ENCODE data around the gene TBRG4. TPM values are rescaled to one million over a fixed set of nuclear protein-coding genes. Genes with fewer than 3 reads are reported as not detected.

The TBRG4 gene
- total and polyA plus RNA-seq, 3 experiments from 2014 or later: 58.9 to 203 (median 198) TPM

DNA sequence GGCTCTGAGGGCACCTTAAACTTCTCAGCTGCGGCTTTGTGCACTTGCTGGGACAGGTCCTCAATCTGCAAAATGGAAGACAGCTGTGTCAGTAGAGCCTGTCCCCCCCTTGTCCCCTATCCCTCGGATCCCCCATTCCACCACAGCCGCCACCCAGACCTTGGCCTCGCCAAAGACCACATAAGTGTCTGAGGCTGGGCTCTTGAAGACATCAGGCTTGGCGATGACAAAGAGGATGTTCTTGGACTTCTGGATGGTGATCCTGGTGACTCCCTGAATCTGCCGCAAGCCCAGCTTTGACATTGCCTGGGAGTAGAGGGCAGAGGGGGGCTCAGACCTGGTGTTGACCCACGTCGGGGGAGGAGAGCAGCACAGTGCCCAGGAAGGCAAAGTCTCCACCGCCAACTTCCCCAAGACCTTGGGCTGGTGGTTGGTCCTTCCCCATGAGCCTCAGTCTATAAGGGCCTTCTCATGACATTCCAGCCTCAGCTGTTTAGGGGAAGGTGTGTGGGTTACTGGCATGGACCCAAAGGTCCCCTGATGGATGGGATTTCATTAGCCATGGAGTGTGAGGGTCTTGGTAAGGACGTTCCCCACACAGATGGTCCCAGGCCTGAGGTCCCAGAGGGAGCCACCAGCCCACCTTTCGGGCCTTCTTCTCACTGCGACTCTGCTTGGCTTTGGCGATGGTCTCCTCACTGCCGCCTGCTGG, 30.4 kb downstream of the TBRG4 start:
- Mint-ChIP-seq H3K4me1 (peaks cover 0 to 15% (median 2%) of the 10 kb centered on the region in 3 donors), H3K4me3 (no peak overlapping the region), H3K27me3 (no peaks in the 10 kb centered on the region), H3K36me3 (peaks cover 0 to 16% (median 0%) of the 10 kb centered on the region in 3 donors), H3K27ac (peak overlapping the region in 5 of 8 donors; percentile 45 to 90 (median 57)), H3K9me3 (no peaks in the 10 kb centered on the region)
- Histone ChIP-seq H3K27ac (ENCODE audit: low read depth, low read length) (no peak overlapping the region), H3K4me1 (ENCODE audit: insufficient read depth, low read length) (no peaks in the 10 kb centered on the region), H3K36me3 (ENCODE audit: insufficient read depth, low read length) (peaks cover 5% of the 10 kb centered on the region), H3K9me3 (ENCODE audit: low read length) (no peaks in the 10 kb centered on the region), H3K4me3 (ENCODE audit: low read length) (no peak overlapping the region), H3K27me3 (ENCODE audit: insufficient read depth, low read length, poor library complexity, severe bottlenecking) (no peaks in the 10 kb centered on the region)
- peak in 1 of 5 donors; percentile 31 for DNase-seq
- ChIA-PET CTCF (interaction anchor here (1.0 to 1.6 kb wide), 3 partner anchors 42 to 237 kb away, joined by 3 to 5 read pairs (median 3); no protein-coding TSS in a partner anchor), POLR2A (no interaction called here)

DNA sequence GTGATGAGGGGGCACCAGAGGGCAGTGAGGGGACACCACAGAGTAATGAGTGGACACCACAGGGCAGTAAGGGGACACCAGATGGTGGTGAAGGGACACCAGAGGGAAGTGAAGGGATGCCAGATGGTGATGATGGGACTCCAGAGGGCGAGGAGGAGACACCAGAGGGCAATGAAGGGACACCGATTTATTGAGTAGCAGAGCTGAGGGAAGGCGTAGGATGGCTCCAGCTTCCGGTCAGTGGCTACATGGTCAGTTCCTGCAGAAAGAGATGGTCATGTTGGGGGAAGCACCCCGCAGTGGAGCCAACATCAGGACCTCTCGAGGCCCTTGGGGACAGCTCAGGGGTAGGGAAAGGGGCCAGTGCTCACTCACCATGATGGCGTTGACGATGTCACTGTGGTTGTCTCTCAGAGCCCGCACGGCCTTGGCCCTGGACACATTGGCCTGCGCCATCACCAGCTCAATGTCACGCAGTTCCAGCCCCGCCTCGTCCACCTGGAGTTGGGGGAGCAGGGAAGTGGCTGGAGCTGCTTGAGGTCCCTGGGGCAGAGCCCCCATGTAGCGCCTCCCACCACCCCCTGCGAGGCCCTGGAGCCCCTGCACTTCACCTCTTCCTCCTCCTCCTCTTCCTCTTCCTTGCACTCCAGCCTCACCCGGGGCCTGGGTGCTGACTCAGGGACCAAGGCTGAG, 31.1 kb downstream of the TBRG4 start:
- H3K36me3 ChIP-seq (ENCODE audit: insufficient read depth, low read length): peaks cover 12% of the 10 kb centered on the region
- Mint-ChIP-seq H3K4me3 (peak overlapping the region in 1 of 7 donors; percentile 80), H3K27me3 (no peaks in the 10 kb centered on the region), H3K9me3 (no peaks in the 10 kb centered on the region), H3K4me1 (peaks cover 0 to 19% (median 2%) of the 10 kb centered on the region in 3 donors), H3K27ac (peak overlapping the region; percentile 12 to 95 (median 76)), H3K36me3 (peaks cover 0 to 22% (median 0%) of the 10 kb centered on the region in 3 donors)
- H3K27me3 ChIP-seq (ENCODE audit: insufficient read depth, low read length, poor library complexity, severe bottlenecking): no peaks in the 10 kb centered on the region
- POLR2A ChIA-PET: no interaction called here
- H3K4me3 ChIP-seq (ENCODE audit: low read length): no peak overlapping the region
- no peaks in the 10 kb centered on the region for H3K4me1 ChIP-seq (ENCODE audit: insufficient read depth, low read length)
- H3K27ac ChIP-seq (ENCODE audit: low read depth, low read length): no peak overlapping the region
- CTCF ChIA-PET: interaction anchor here (1.0 to 1.6 kb wide), 3 partner anchors 43 to 236 kb away, joined by 3 to 5 read pairs (median 3); no protein-coding TSS in a partner anchor
- no peak for DNase-seq
- H3K9me3 ChIP-seq (ENCODE audit: low read length): no peaks in the 10 kb centered on the region

DNA sequence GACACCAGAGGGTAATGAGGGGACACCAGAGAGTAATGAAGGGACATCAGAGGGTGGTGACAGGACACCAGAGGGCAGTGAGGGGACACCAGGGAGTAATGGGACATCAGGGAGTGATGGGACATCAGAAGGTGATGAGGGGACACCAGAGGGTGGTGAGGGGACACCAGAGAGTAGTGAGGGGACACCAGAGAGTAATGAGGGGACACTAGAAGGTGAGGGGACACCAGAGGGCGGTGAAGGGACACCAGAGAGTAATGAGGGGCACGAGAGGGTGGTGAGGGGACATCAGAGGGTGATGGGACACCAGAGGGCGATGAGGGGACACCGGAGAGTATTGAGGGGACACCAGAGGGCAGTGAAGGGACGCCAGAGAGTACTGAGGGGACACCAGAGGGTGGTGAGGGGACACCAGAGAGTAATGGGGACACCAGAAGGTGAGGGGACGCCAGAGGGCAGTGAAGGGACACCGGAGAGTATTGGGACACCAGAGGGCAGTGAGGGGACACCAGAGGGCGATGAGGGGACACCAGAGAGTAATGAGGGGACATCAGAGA, 33.3 kb downstream of the TBRG4 start:
- no peaks in the 10 kb centered on the region for H3K9me3 Mint-ChIP-seq
- no peaks in the 10 kb centered on the region for H3K27me3 Mint-ChIP-seq
- H3K27ac Mint-ChIP-seq: peak overlapping the region in 7 of 8 donors; percentile 24 to 83 (median 76)
- H3K27ac ChIP-seq (ENCODE audit: low read depth, low read length): no peak overlapping the region
- no peak for DNase-seq
- no peaks in the 10 kb centered on the region for H3K9me3 ChIP-seq (ENCODE audit: low read length)
- no peak overlapping the region for H3K4me3 Mint-ChIP-seq
- H3K4me1 Mint-ChIP-seq: peaks cover 4 to 28% (median 7%) of the 10 kb centered on the region in 3 donors
- no peak overlapping the region for H3K4me3 ChIP-seq (ENCODE audit: low read length)
- CTCF ChIA-PET: no interaction called here
- no peaks in the 10 kb centered on the region for H3K27me3 ChIP-seq (ENCODE audit: insufficient read depth, low read length, poor library complexity, severe bottlenecking)
- peaks cover 33% of the 10 kb centered on the region for H3K36me3 ChIP-seq (ENCODE audit: insufficient read depth, low read length)
- POLR2A ChIA-PET: no interaction called here
- H3K4me1 ChIP-seq (ENCODE audit: insufficient read depth, low read length): no peaks in the 10 kb centered on the region
- peaks cover 2 to 44% (median 5%) of the 10 kb centered on the region in 3 donors for H3K36me3 Mint-ChIP-seq

DNA sequence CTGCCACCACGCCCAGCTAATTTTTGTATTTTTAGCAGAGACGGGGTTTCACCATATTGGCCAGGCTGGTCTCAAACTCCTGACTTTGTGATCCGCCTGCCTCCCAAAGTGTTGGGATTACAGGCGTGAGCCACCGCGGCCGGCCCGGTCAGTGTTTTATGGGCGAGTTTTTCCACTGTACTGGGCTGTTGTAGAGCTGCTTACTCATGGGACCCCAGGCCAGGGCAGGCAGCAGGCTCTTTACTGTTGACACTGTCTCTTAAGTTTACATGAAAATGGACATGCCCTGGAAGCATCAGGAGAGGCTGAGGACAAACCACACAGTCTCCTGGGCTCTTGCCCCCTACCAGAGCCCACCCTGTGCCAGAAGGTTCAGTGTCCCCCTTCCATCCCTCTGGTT, 33.9 kb downstream of the TBRG4 start:
- Mint-ChIP-seq H3K36me3 (peaks cover 2 to 50% (median 9%) of the 10 kb centered on the region in 3 donors), H3K27me3 (peaks cover 0 to 1% of the 10 kb centered on the region in 2 donors), H3K4me1 (peaks cover 4 to 32% (median 10%) of the 10 kb centered on the region in 3 donors), H3K27ac (peak overlapping the region in 5 of 8 donors; percentile 24 to 83 (median 76)), H3K4me3 (no peak overlapping the region), H3K9me3 (no peaks in the 10 kb centered on the region)
- Histone ChIP-seq H3K27me3 (ENCODE audit: insufficient read depth, low read length, poor library complexity, severe bottlenecking) (no peaks in the 10 kb centered on the region), H3K36me3 (ENCODE audit: insufficient read depth, low read length) (peaks cover 39% of the 10 kb centered on the region), H3K27ac (ENCODE audit: low read depth, low read length) (no peak overlapping the region), H3K4me3 (ENCODE audit: low read length) (no peak overlapping the region), H3K9me3 (ENCODE audit: low read length) (no peaks in the 10 kb centered on the region), H3K4me1 (ENCODE audit: insufficient read depth, low read length) (no peaks in the 10 kb centered on the region)
- no peak for DNase-seq
- ChIA-PET CTCF (no interaction called here), POLR2A (no interaction called here)

DNA sequence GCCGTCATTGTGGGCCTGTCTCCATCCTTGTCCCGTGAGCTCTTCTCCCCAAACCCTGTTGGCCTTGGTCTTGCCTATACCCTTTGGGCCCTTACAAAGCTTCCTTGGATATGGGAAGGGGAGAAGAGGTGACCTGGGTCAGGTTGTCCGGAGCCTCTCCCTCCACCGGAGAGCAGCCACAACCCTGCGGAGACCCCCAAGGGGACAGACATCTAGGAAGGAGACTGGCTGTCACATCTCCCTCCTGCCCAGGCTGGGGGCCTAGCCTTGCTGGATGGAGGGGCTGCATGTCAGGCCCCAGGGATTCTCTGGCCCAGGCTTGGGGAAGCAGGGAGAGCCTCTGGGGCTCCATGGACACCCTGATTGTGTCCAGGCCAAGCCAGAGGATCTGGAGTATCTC, 34.6 kb downstream of the TBRG4 start:
- Mint-ChIP-seq H3K27ac (peak overlapping the region in 1 of 8 donors; percentile 71), H3K36me3 (peaks cover 3 to 56% (median 9%) of the 10 kb centered on the region in 3 donors), H3K27me3 (peaks cover 0 to 1% of the 10 kb centered on the region in 2 donors), H3K9me3 (no peaks in the 10 kb centered on the region), H3K4me1 (peaks cover 5 to 34% (median 10%) of the 10 kb centered on the region in 3 donors), H3K4me3 (no peak overlapping the region)
- Histone ChIP-seq H3K27me3 (ENCODE audit: insufficient read depth, low read length, poor library complexity, severe bottlenecking) (no peaks in the 10 kb centered on the region), H3K4me3 (ENCODE audit: low read length) (no peak overlapping the region), H3K36me3 (ENCODE audit: insufficient read depth, low read length) (peaks cover 46% of the 10 kb centered on the region), H3K4me1 (ENCODE audit: insufficient read depth, low read length) (no peaks in the 10 kb centered on the region), H3K27ac (ENCODE audit: low read depth, low read length) (no peak overlapping the region), H3K9me3 (ENCODE audit: low read length) (no peaks in the 10 kb centered on the region)
- ChIA-PET POLR2A (interaction anchor here (0.6 kb wide), 1 partner anchor 47 kb away, joined by 3 read pairs; no protein-coding TSS in a partner anchor), CTCF (no interaction called here)
- no peak for DNase-seq

GRCh38 chr7:45075871-45076796, 35.4 kb downstream of the TBRG4 start:
- POLR2A ChIA-PET: no interaction called here
- H3K9me3 Mint-ChIP-seq: no peaks in the 10 kb centered on the region
- no peak overlapping the region for H3K4me3 ChIP-seq (ENCODE audit: low read length)
- H3K4me1 ChIP-seq (ENCODE audit: insufficient read depth, low read length): no peaks in the 10 kb centered on the region
- peak overlapping the region in 1 of 8 donors; percentile 47 for H3K27ac Mint-ChIP-seq
- peaks cover 4 to 64% (median 9%) of the 10 kb centered on the region in 3 donors for H3K36me3 Mint-ChIP-seq
- no peak overlapping the region for H3K4me3 Mint-ChIP-seq
- H3K36me3 ChIP-seq (ENCODE audit: insufficient read depth, low read length): peaks cover 54% of the 10 kb centered on the region
- DNase-seq: no peak
- no peaks in the 10 kb centered on the region for H3K27me3 ChIP-seq (ENCODE audit: insufficient read depth, low read length, poor library complexity, severe bottlenecking)
- no peak overlapping the region for H3K27ac ChIP-seq (ENCODE audit: low read depth, low read length)
- H3K9me3 ChIP-seq (ENCODE audit: low read length): no peaks in the 10 kb centered on the region
- peaks cover 9 to 38% (median 11%) of the 10 kb centered on the region in 3 donors for H3K4me1 Mint-ChIP-seq
- H3K27me3 Mint-ChIP-seq: peaks cover 0 to 1% of the 10 kb centered on the region in 2 donors
- CTCF ChIA-PET: interaction anchor here (0.7 to 1.0 kb wide), 3 partner anchors 12 to 103 kb away, joined by 3 to 4 read pairs (median 3); no protein-coding TSS in a partner anchor

- Mint-ChIP-seq H3K9me3 (no peaks in the 10 kb centered on the region), H3K4me1 (peaks cover 9 to 38% (median 11%) of the 10 kb centered on the region in 3 donors), H3K4me3 (no peak overlapping the region), H3K27me3 (peaks cover 0 to 1% of the 10 kb centered on the region in 2 donors), H3K36me3 (peaks cover 4 to 71% (median 9%) of the 10 kb centered on the region in 3 donors), H3K27ac (peak overlapping the region in 1 of 8 donors; percentile 93)
- no peaks in the 10 kb centered on the region for H3K27me3 ChIP-seq (ENCODE audit: insufficient read depth, low read length, poor library complexity, severe bottlenecking)
- POLR2A ChIA-PET: no interaction called here
- peaks cover 61% of the 10 kb centered on the region for H3K36me3 ChIP-seq (ENCODE audit: insufficient read depth, low read length)
- no peaks in the 10 kb centered on the region for H3K4me1 ChIP-seq (ENCODE audit: insufficient read depth, low read length)
- no peaks in the 10 kb centered on the region for H3K9me3 ChIP-seq (ENCODE audit: low read length)
- H3K27ac ChIP-seq (ENCODE audit: low read depth, low read length): no peak overlapping the region
- no peak for DNase-seq
- no peak overlapping the region for H3K4me3 ChIP-seq (ENCODE audit: low read length)
- CTCF ChIA-PET: interaction anchor here (0.7 to 1.1 kb wide), 4 partner anchors 11 to 102 kb away, joined by 3 to 4 read pairs (median 3); no protein-coding TSS in a partner anchor
Observed at GRCh38 chr7:45075355-45075644, 36.2 kb downstream of the TBRG4 start.
